Suprapubic skin (tissue), 4 donors: Measurements from ENCODE around the gene SLC16A2.

Source experiments
- CTCF ChIP-seq, 2 donors: fragments of 200-600 bp in 1 of 2; fragments of 450-650 bp in 1 of 2; sonication (generic) in 1 of 2; IDR thresholded peaks; one replicate each; pipeline ENCODE4 v1.5.1; 2016 to 2019; ENCODE audit warnings: antibody characterized with exemption in 2 of 2, mild to moderate bottlenecking in 1 of 2, moderate library complexity in 1 of 2
- POLR2A ChIP-seq, 2 donors: fragments of 450-650 bp; IDR thresholded peaks; one replicate each; pipeline ENCODE4 v1.6.1; 2017; ENCODE audit warnings: antibody characterized with exemption in 2 of 2, mild to moderate bottlenecking in 2 of 2, moderate library complexity in 2 of 2
- POLR2AphosphoS5 ChIP-seq, 3 donors: sonication (generic); formaldehyde crosslinking; IDR thresholded peaks; one replicate each; pipeline ENCODE4 v1.6.1; 2017; ENCODE audit warnings: antibody characterized with exemption in 3 of 3

GRCh38 chrX:74467656-74468055 is 46.4 kb downstream of the SLC16A2 start:
- no peak for TF ChIP-seq CTCF (IDR thresholded peaks at IDR 0.05)
- TF ChIP-seq POLR2A (IDR thresholded peaks at IDR 0.05), result no peak
- no peak for TF ChIP-seq POLR2AphosphoS5 (IDR thresholded peaks at IDR 0.05)
